GM21529 (cell line): ENCODE data around the gene COX10.
A peak's percentile ranks its signal among the peaks of the same experiment; 100 is the strongest.

Experiments
- ATAC-seq: cut with Tn5 transposase; IDR thresholded peaks from one replicate; pipeline ENCODE4 v1.9.1; 2021; ENCODE audit not compliant: unreplicated experiment

COX10 gene

GRCh38 chr17:14068542-14069250, 608 bp upstream of the COX10 start:
- peak; percentile 11 for ATAC-seq

DNA sequence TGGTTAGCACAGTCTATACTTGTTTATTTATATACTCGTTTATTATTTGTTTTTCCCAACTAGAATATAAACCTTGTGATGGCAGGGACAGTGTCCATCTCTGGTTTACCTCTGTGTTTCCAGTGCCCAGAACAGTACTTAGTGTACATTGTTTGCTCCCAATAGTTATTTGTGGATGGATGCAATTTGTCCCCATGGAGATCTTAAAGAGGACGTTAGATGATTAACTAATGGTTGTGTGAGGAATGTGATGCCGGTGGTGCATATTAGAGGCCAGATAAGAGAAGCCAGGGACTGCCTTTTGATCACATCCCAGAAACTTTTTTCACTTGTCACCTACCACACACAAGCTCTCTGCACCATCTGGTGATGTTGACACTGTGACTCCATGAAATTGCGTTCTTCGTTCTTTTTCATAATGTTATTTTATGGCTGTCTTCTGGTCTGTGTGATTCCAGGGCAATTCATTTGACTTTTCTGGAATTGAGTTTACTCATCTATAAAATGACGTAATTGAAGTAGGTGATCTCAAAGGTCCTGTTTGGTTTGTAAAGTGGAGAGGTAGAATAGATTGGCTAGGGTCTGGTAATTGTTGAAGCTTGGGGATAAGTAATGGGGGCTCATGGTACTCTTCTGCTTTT, 1.2 kb downstream of the COX10 start:
- ATAC-seq = no peak

GRCh38 chr17:14072881-14073280, 3.6 kb downstream of the COX10 start:
- ATAC-seq = no peak

DNA sequence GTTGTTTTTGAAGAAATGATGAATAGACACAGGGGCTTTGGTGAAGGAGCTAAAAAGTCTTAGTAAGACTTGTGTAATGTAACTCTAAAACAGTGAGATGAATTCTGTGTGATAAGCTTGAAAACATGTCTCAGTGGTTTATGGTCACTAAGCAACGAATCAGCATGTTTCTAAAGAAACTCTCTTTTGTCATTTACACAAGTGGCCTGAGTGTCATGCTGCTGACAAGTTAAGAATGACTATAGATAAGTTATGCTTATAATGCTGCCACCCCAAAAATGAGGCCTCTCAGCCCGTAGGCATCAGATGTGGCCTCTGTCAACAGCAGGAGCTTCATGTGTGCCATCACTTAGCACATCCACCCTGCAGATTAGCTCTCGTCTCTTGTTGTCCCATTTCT, 8.7 kb downstream of the COX10 start:
- no peak for ATAC-seq

GRCh38 chr17:14080847-14081251, 11.5 kb downstream of the COX10 start:
- no peak for ATAC-seq

DNA sequence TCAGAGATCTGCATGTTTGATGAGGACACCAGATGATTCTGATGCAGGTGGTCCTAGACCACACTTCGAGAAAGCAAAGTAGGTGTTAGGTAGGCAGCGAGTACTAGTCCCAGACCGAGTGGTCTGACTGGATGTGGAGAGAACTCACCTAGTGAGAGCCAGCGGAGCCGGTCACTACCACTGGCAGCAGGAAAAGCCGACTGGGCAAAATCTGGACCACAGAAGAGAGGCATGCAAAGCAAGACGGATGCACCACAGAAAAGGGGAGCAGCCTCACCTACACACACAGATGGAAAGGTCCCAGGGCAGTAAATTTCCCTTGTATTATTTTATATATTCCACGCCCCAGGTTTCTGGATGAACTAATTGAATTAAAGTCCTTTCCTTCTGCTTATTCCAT, 13.5 kb downstream of the COX10 start:
- no peak for ATAC-seq

DNA sequence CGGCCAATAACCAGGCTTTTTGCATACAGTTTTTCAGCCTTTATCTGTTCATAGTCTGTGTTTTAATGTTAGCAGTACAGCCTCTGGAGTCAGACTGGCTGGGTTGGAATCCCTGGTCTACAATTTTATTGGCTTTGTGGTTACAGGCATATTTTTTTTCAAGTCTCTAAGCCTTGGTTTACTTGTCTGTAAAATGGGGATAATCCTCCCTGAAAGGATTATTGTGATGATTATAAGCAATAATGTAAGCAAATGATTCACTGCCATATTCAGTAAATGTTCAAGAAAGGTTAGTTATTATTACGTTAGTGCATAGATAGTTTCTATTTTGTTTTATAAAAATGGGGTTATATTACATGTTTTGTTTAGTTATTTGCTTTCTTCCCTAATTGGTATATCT, 15.7 kb downstream of the COX10 start:
- ATAC-seq = no peak

- ATAC-seq = no peak
Measured at GRCh38 chr17:14086189-14086588, 16.9 kb downstream of the COX10 start.

- no peak for ATAC-seq
Measured at GRCh38 chr17:14089179-14089578, 19.9 kb downstream of the COX10 start.

- no peak for ATAC-seq
Measured at GRCh38 chr17:14091367-14091766, 22.1 kb downstream of the COX10 start.

GRCh38 chr17:14092808-14093207, 23.5 kb downstream of the COX10 start:
- no peak for ATAC-seq

DNA sequence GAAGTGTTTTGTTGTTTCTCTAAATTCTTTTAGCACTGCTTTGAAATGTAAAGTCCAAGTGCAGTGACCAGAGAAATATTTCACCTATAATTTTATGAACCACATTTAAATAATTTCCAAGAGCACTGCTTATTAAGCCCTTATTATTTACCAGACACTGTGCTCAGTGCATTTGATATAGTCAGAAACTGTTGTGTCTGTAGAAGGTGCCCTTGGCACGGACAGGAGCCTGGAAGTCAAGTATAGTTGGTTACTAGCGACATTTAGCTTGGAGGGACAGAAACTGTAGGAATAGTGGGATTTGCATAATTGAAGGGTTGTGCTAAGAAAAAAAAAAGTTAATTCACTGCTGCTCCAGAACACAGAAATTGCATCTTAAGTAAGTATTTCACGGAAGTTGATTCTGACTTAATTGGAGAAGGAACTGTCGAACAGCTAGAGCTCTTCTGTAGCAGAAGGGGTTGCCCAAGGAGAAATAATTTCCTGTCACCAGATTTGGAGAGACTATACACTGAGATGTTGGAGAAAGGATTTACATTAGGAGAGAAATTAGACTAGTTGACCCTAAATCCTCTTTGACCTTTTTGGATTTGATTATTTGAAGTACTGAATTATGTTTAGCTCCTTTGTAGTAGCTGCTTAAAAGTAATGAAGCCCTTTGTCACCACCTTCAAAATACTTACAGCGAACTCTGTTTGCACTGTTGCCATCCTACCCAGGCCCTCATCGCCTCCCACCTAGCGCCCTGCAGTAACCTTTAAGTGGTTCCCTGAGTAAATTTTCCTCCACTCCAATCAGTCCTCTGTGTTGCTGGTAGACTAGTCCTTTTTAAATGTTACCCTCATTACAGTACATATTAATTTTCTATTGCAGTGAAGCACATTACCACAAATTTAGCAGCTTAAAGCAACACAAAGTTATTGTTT, 25.6 kb downstream of the COX10 start:
- ATAC-seq = no peak

DNA sequence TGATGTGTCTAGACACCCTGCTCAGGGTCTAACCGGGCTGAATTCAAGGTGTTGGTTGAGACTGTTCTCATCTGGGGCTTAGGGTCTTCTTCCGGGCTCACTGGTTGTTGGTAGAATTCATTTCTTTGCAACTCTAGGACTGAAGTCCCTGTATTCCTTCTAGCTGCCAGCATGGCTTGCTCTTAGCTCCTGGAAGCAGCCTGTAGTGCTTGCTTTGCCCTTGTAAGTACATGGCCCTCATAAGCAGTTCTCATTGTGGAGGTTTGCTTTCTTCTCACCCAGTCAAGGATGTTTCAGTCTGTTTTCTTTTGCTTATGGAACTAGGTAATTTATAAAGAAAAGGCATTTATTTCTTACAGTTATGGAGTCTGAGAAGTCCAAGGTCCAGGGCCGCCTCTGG, 26.3 kb downstream of the COX10 start:
- ATAC-seq = no peak

DNA sequence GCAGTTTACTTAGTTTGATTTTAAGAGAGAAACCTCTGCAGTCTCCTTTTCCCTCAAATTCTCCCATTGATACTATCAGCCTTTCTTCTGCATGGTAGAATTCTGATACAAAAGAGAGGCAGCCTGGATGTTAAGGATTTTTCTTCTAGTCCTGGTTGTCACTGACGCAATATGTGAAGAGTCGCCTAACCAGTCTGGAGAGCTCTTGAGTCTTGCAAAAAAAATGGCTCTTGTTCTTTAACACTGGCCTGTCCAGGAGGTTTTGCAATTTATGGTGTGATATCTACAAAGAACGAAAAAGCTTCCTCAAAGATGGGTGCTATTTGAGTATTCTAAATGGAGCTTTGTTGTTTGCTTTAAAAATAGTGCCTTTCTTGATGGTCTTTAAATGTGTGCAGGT, 28.9 kb downstream of the COX10 start:
- no peak for ATAC-seq

- ATAC-seq = no peak
Measured at GRCh38 chr17:14101976-14102375, 32.7 kb downstream of the COX10 start.

- no peak for ATAC-seq
Measured at GRCh38 chr17:14103836-14104235, 34.5 kb downstream of the COX10 start.

DNA sequence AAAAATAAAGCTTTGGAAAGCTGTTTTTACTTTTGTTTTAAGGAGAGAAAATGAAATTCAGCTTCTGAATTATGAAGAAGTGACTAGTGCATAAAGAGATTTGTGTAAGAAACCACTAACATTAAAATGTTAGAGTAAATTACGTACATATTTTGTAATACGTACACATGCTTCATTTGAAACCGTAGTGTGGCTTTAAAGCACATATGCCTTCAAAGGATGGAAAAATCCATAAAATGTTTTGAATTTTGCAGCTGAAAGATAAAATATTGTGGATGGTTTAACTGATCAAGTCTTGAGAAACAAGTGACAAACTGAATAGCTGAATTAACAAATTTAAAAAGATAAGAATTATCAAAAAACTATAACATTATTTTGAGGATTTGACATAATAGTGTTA, 35.4 kb downstream of the COX10 start:
- no peak for ATAC-seq

DNA sequence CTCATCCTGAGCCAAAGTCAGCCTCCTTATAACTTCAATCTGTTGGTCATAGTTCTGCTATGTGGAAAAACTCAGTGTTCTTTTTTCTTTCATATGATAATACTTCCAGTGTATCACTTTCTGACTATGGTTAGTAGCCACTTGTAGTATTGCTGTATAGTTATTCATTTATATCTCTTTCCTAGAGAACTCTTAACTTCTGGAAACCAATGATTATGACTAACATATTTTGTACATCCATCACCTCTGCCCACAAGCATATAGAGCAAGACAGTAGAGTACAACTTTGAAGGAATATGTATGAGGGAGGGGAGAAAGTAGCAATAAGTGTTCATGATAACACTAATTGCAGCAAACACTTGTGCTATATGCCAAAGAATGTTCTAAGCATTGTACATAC, 38.6 kb downstream of the COX10 start:
- no peak for ATAC-seq

DNA sequence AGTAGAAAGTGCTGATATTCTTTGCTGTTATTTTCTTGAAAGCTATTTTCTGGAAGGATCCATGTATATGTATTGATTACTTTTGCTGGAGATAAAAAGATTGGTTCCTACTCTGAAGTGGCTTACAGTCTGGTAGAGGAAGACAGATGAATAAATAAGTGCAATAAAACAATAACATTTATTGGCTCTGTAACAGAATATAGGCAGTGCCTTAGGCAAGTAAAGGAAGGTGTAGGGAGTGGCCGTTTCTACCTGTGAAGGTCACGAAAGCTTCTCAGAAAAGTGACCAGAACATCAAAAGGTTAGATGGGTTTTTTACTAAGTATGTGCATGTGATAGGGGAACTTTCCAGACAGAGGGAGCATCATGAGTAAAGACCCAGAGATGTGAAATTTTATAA, 43.1 kb downstream of the COX10 start:
- ATAC-seq = no peak

GRCh38 chr17:14113137-14113536, 43.8 kb downstream of the COX10 start:
- ATAC-seq = no peak

- ATAC-seq = no peak
Measured at GRCh38 chr17:14116263-14117024, 47.1 kb downstream of the COX10 start.
